ENCODE data around the gene OR14A2. TPM values are rescaled to one million over a fixed set of nuclear protein-coding genes. Genes with fewer than 3 reads are reported as not detected.
"Not testable (repeated sequence)": the region's sequence is repeated elsewhere in the genome, so short reads cannot be mapped to it uniquely, and the experiment has no call there.

Gene OR14A2
- polyA plus RNA-seq, 2 of the 4 experiments (the other 2 are of a cell fraction), result not detected

DNA sequence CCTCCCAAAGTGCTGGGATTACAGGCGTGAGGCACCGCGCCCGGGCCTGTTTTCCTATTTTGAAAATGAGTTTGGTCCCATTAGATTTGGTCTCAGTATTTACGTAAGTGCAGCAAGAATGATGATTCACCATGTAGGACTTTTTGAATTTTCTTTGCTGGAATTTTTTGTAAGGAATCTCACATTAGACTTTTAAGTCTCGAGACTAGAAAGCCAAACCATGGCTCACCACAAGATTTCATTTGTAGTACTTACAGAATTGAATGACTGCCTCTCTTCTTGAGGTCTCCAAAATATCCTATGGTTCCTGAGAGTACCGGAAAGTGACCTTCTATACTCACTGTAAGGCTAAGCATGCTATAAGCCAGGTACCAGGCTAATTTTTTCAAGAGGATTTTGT is 325 bp downstream of the OR14A2 start:
- ChIA-PET POLR2A (no interaction called here), CTCF (no interaction called here)
- H3K4me2 ChIP-seq, result no peak overlapping the region
- no peak for FAIRE-seq
- no peaks in the 10 kb centered on the region for H3K4me1 ChIP-seq
- H3K27ac ChIP-seq, result no peak overlapping the region
- no peak for DNase-seq (ENCODE audit: low read depth in 1 of 2, low spot score in 1 of 2)
- H3K4me3 ChIP-seq, result no peak overlapping the region
- no peak for ATAC-seq
- TF ChIP-seq MAZ (IDR thresholded peaks at IDR 0.05; ENCODE audit: borderline replicate concordance, low read depth, low read length) (no peak), NFE2L2 (conservative IDR thresholded peaks at IDR 0.05; ENCODE audit: low read length) (no peak), TFCP2L1 (CRISPR knock-in tag; IDR thresholded peaks at IDR 0.05) (no peak), KDM1A (IDR thresholded peaks at IDR 0.05; ENCODE audit: low read depth) (no peak), ESRRA (IDR thresholded peaks at IDR 0.05; ENCODE audit: borderline replicate concordance, low read length) (no peak), CHD4 (IDR thresholded peaks at IDR 0.05; ENCODE audit: borderline replicate concordance) (no peak), EP300 (IDR thresholded peaks at IDR 0.05) (no peak)
- TF ChIP-seq, protein P1, sequence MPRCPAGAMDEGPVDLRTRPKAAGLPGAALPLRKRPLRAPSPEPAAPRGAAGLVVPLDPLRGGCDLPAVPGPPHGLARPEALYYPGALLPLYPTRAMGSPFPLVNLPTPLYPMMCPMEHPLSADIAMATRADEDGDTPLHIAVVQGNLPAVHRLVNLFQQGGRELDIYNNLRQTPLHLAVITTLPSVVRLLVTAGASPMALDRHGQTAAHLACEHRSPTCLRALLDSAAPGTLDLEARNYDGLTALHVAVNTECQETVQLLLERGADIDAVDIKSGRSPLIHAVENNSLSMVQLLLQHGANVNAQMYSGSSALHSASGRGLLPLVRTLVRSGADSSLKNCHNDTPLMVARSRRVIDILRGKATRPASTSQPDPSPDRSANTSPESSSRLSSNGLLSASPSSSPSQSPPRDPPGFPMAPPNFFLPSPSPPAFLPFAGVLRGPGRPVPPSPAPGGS (IDR thresholded peaks at IDR 0.05), result no peak
- WGBS (ENCODE audit: missing lambda C conversion rate), result 20% methylated on average over 7 of the region's 7 CpGs
- H3K9me3 ChIP-seq, result peaks cover 4% of the 10 kb centered on the region; the same call in 1 of the 3 replicates

DNA sequence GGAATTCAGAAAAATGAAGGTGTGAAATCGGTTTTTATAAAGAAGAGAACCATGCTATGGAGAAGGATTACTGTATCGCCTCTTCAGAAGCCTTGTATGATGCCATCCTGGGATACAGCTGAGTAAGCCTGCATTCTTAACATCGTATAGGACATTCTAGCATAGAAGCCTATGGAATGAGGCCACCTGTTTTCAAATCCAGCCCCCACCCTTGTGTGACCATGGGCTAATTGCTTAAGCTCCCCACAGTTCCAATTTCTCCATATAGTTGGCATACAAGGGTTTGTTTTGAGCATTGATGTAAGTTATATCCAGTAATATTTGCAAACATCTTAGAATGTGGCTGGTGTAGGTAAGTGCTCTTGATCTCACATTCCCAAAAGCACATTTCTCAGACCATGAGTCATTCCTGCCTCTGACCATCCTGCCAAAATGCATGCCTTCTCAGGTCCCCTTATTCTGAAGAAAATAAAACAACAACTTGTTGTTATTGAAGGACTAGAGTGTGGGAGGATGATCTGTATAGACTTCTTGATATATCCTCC is 1.5 kb downstream of the OR14A2 start:
- 17% methylated on average over 3 of the region's 3 CpGs for WGBS (ENCODE audit: missing lambda C conversion rate)
- no peak for ATAC-seq
- Histone ChIP-seq H3K27ac (no peak overlapping the region), H3K4me1 (no peaks in the 10 kb centered on the region), H3K4me2 (no peak overlapping the region), H3K9me3 (peaks cover 4% of the 10 kb centered on the region; the same call in 1 of the 3 replicates), H3K4me3 (no peak overlapping the region)
- ChIA-PET POLR2A (no interaction called here), CTCF (no interaction called here)
- no peak for FAIRE-seq
- no peak for DNase-seq (ENCODE audit: low read depth in 1 of 2, low spot score in 1 of 2)
- no peak for TF ChIP-seq CBX8 (IDR thresholded peaks at IDR 0.05)
- no peak for TF ChIP-seq EHMT2 (IDR thresholded peaks at IDR 0.05; ENCODE audit: low read depth)
- TF ChIP-seq RCOR1 (IDR thresholded peaks at IDR 0.05; ENCODE audit: low read depth, low read length), result no peak

DNA sequence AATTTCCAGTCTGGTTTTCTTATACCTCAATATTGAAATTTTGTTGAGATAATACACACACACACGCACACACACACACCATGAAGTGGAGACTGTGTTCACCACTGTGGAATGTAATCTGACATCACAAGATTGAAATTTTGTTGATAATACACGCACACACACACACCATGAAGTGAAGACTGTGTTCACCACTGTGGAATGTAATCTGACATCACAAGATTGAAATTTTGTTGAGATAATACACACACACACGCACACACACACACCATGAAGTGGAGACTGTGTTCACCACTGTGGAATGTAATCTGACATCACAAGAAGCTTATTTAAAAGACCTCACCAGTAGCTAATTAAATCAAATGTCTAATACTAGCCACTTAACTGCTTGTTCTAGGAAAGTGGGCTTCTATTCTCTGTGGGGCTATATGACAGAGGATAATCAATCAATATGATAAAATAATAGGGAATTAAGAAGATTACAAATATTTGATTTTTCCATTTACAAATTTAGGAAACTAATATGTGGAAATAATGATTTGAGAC is 5.7 kb downstream of the OR14A2 start:
- H3K9me3 ChIP-seq; CTCF ChIA-PET; FAIRE-seq; H3K4me2 ChIP-seq; H3K27ac ChIP-seq; ATAC-seq; H3K4me3 ChIP-seq; DNase-seq (ENCODE audit: low read depth in 1 of 2, low spot score in 1 of 2); POLR2A ChIA-PET; H3K4me1 ChIP-seq: not testable (repeated sequence)
- WGBS (ENCODE audit: missing lambda C conversion rate), result 2% methylated on average over 3 of the region's 3 CpGs

DNA sequence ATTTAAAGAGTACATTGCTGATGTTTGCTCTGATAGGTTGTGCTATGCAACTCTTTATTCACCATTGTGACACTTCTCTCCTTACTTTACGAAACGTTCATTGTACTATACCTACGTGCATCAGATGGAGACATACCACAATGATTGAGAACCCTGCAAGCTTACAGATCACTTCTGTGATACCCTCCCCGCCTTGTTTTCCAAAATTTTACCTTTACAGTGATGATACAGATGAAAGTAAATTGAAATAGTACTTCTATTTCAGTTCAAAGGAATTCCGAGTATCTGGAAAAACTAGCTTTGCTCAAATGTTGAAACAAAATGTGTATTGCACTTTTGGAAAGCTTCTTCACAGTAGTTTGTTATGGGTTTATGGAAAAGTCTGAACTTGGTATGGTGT is 6.2 kb downstream of the OR14A2 start:
- ChIA-PET CTCF (no interaction called here), POLR2A (no interaction called here)
- TF ChIP-seq, protein P2, sequence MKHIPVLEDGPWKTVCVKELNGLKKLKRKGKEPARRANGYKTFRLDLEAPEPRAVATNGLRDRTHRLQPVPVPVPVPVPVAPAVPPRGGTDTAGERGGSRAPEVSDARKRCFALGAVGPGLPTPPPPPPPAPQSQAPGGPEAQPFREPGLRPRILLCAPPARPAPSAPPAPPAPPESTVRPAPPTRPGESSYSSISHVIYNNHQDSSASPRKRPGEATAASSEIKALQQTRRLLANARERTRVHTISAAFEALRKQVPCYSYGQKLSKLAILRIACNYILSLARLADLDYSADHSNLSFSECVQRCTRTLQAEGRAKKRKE (CRISPR knock-in tag; IDR thresholded peaks at IDR 0.05; ENCODE audit: low read depth), result no peak
- TF ChIP-seq CEBPB (IDR thresholded peaks at IDR 0.05), result no peak
- TF ChIP-seq HEYL (CRISPR knock-in tag; IDR thresholded peaks at IDR 0.05), result no peak
- no peak for TF ChIP-seq EP300 (IDR thresholded peaks at IDR 0.05)
- TF ChIP-seq, protein P3, sequence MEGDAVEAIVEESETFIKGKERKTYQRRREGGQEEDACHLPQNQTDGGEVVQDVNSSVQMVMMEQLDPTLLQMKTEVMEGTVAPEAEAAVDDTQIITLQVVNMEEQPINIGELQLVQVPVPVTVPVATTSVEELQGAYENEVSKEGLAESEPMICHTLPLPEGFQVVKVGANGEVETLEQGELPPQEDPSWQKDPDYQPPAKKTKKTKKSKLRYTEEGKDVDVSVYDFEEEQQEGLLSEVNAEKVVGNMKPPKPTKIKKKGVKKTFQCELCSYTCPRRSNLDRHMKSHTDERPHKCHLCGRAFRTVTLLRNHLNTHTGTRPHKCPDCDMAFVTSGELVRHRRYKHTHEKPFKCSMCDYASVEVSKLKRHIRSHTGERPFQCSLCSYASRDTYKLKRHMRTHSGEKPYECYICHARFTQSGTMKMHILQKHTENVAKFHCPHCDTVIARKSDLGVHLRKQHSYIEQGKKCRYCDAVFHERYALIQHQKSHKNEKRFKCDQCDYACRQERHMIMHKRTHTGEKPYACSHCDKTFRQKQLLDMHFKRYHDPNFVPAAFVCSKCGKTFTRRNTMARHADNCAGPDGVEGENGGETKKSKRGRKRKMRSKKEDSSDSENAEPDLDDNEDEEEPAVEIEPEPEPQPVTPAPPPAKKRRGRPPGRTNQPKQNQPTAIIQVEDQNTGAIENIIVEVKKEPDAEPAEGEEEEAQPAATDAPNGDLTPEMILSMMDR (IDR thresholded peaks at IDR 0.05), result no peak
- no peak for ATAC-seq
- no peak for FAIRE-seq
- Histone ChIP-seq H3K4me1 (no peaks in the 10 kb centered on the region), H3K27ac (no peak overlapping the region), H3K4me2 (no peak overlapping the region), H3K9me3 (peaks cover 4% of the 10 kb centered on the region; the same call in 1 of the 3 replicates), H3K4me3 (no peak overlapping the region)
- WGBS (ENCODE audit: missing lambda C conversion rate), result 2% methylated on average over 5 of the region's 5 CpGs
- no peak for DNase-seq (ENCODE audit: low read depth in 1 of 2, low spot score in 1 of 2)
